SK-MEL-5 (cell line): ENCODE results near the gene TGFB2. TPM values are rescaled to one million over a fixed set of nuclear protein-coding genes. Genes with fewer than 3 reads are reported as not detected.

Source experiments
- DNase-seq: peaks from one replicate; pipeline ENCODE4 v3.0.0-alpha.2; 2016; ENCODE audit warnings: low read depth, low spot score
- in situ Hi-C: cut with HindIII; loops from 2 replicates; pipeline ENCODE4 v1.10.0; 2016; ENCODE audit warnings: low sequenced_read_pairs, high pct_unique_total_duplicates, low pct_unique_long_range_greater_than_20kb
- total RNA-seq: library from RNA; depleted of rRNA; stranded (reverse); fragments of >200 nt; shearing (Covaris generic); gene quantifications from 2 replicates; pipeline ENCODE4 v1.2.3, GENCODE V29; 2014

The TGFB2 gene
- total RNA-seq, 1 experiment from 2014 or later: 1.8 TPM

GRCh38 chr1:218462116-218462515 is 117.0 kb downstream of the TGFB2 start:
- in situ Hi-C loops: no loop called here
- DNase-seq: peak; percentile 21

- DNase-seq: peak; percentile 14
- in situ Hi-C loops: no loop called here
Measured at GRCh38 chr1:218462587-218462986, 117.5 kb downstream of the TGFB2 start.

- in situ Hi-C loops: no loop called here
Measured at GRCh38 chr1:218463194-218464156, 118.3 kb downstream of the TGFB2 start.

GRCh38 chr1:218464871-218465270 is 119.7 kb downstream of the TGFB2 start:
- no peak for DNase-seq
- in situ Hi-C loops: no loop called here

More at GRCh38 chr1:218463194-218464156, 118.3 kb downstream of the TGFB2 start:
- DNase-seq: peak; percentile 52

GRCh38 chr1:218466341-218467010 is 121.3 kb downstream of the TGFB2 start:
- no peak for DNase-seq
- in situ Hi-C loops: no loop called here

- no peak for DNase-seq
- in situ Hi-C loops: no loop called here
Measured at GRCh38 chr1:218467101-218468072, 122.3 kb downstream of the TGFB2 start.

- in situ Hi-C loops: no loop called here
- DNase-seq: no peak
Measured at GRCh38 chr1:218468711-218469110, 123.6 kb downstream of the TGFB2 start.

GRCh38 chr1:218472885-218473284 is 127.7 kb downstream of the TGFB2 start:
- no peak for DNase-seq

GRCh38 chr1:218473522-218473921 is 128.4 kb downstream of the TGFB2 start:
- in situ Hi-C loops: no loop called here

More at GRCh38 chr1:218472885-218473284, 127.7 kb downstream of the TGFB2 start:
- in situ Hi-C loops: no loop called here

GRCh38 chr1:218474128-218474527 is 129.0 kb downstream of the TGFB2 start:
- DNase-seq: no peak
- in situ Hi-C loops: no loop called here

More at GRCh38 chr1:218473522-218473921, 128.4 kb downstream of the TGFB2 start:
- no peak for DNase-seq

GRCh38 chr1:218475275-218475674 is 130.1 kb downstream of the TGFB2 start:
- no peak for DNase-seq
- in situ Hi-C loops: no loop called here

GRCh38 chr1:218475699-218476098 is 130.6 kb downstream of the TGFB2 start:
- in situ Hi-C loops: no loop called here
- DNase-seq: no peak

- no peak for DNase-seq
- in situ Hi-C loops: no loop called here
Measured at GRCh38 chr1:218476385-218476784, 131.2 kb downstream of the TGFB2 start.

GRCh38 chr1:218478336-218478735 is 133.2 kb downstream of the TGFB2 start:
- no peak for DNase-seq
- in situ Hi-C loops: no loop called here

- DNase-seq: no peak
- in situ Hi-C loops: no loop called here
Measured at GRCh38 chr1:218479436-218480115, 134.4 kb downstream of the TGFB2 start.

GRCh38 chr1:218480137-218480536 is 135.0 kb downstream of the TGFB2 start:
- in situ Hi-C loops: no loop called here
- no peak for DNase-seq

- in situ Hi-C loops: no loop called here
- no peak for DNase-seq
Measured at GRCh38 chr1:218480588-218481099, 135.5 kb downstream of the TGFB2 start.
